ENCODE results near the gene CEPT1.

The CEPT1 gene

DNA sequence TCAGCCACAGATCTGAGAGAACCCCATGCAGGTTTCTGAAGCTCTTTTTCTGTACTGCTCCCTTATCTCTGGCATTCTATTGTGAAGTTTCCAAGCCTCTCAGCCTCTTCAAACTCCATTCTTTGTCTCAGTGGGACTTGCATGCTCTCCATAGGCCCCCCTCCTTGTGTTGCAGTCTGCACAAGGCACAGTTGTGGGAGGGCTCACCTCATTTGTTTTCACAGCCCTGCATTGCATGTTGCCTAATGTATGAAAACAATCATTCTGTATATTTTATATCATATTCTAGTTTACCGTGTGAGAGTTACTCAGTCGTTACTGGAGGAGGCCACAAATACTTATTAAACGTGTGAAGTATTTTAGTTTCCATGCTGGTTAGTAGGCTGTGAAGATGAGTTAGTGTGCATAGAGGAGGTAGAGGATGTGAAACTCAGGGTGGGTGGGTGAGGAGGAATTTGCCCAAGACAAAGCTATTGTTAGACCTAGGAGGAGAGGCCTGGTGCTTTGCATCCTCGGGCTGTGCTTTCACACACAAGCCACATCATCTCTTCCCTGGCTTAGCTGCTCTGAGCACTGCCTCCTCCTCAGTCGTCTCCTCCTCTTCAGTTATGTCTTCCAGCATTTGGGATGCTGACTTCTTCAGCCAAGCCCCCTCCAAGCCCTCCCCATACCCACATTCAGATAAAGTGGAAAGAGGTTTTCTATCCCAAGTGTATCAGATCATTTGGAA, 79.7 kb downstream of the CEPT1 start:
- peaks cover 10% of the 10 kb centered on the region for H3K4me1 ChIP-seq (ENCODE audit: control insufficient read depth, insufficient read depth, low read length)
- H3K9me3 ChIP-seq (ENCODE audit: control insufficient read depth, low read length) = no peaks in the 10 kb centered on the region
- no peak overlapping the region for H3K9ac ChIP-seq (ENCODE audit: low read length)
- no peak overlapping the region for H3K4me3 ChIP-seq (ENCODE audit: low read length)
- no peaks in the 10 kb centered on the region for H3K27me3 ChIP-seq (ENCODE audit: control insufficient read depth, insufficient read depth, low read length)
- H3K36me3 ChIP-seq (ENCODE audit: control insufficient read depth, insufficient read depth, low read length) = no peaks in the 10 kb centered on the region

DNA sequence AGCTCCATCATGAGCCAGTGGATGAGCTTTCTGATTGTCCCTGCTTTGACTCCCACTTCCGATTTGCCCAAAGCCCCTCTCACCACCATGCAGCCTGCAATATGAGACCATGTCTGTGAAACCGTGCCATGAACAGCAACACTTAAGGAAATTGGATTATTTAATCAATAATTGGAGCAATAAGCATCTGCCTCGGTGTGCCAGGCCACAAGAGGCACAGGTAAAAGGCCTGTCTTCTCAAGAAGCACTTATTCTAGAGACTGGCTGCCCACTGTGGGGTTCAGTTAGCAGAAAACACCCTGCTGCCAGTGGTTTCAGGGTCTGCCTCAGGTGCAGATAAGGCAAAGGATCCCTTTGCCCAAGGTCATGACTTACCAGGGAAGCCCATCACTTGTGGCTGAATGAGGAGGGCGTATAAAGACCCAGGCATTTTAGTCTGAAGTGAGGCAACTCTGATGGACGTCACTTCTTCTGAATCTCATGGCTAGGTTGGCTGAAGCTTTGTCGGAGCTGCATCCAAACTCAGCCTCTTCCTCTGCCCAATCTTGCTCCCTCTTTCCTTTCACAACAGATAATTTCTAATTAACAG, 80.4 kb downstream of the CEPT1 start:
- Histone ChIP-seq H3K4me1 (ENCODE audit: control insufficient read depth, insufficient read depth, low read length) (peaks cover 10% of the 10 kb centered on the region), H3K9me3 (ENCODE audit: control insufficient read depth, low read length) (no peaks in the 10 kb centered on the region), H3K36me3 (ENCODE audit: control insufficient read depth, insufficient read depth, low read length) (no peaks in the 10 kb centered on the region), H3K27me3 (ENCODE audit: control insufficient read depth, insufficient read depth, low read length) (no peaks in the 10 kb centered on the region), H3K4me3 (ENCODE audit: low read length) (no peak overlapping the region), H3K9ac (ENCODE audit: low read length) (no peak overlapping the region)

DNA sequence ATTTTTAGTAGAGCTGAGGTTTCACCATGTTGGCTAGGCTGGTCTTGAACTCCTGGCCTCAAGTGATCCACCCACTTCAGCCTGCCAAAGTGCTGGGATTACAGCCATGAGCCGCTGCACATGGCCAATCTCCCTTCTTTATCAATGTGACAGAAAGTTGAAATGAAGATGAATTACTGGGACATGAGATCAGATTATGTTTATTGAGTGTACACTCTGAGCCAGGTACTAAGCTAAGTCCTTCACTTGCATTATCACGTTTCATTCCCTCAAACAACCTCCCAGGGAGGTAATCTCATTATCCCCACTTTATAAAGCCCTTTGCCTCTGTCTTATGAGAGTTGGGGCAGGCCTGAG, 81.2 kb downstream of the CEPT1 start:
- H3K9ac ChIP-seq (ENCODE audit: low read length) = no peak overlapping the region
- no peaks in the 10 kb centered on the region for H3K9me3 ChIP-seq (ENCODE audit: control insufficient read depth, low read length)
- H3K36me3 ChIP-seq (ENCODE audit: control insufficient read depth, insufficient read depth, low read length) = no peaks in the 10 kb centered on the region
- no peaks in the 10 kb centered on the region for H3K27me3 ChIP-seq (ENCODE audit: control insufficient read depth, insufficient read depth, low read length)
- no peak overlapping the region for H3K4me3 ChIP-seq (ENCODE audit: low read length)
- peaks cover 10% of the 10 kb centered on the region for H3K4me1 ChIP-seq (ENCODE audit: control insufficient read depth, insufficient read depth, low read length)

DNA sequence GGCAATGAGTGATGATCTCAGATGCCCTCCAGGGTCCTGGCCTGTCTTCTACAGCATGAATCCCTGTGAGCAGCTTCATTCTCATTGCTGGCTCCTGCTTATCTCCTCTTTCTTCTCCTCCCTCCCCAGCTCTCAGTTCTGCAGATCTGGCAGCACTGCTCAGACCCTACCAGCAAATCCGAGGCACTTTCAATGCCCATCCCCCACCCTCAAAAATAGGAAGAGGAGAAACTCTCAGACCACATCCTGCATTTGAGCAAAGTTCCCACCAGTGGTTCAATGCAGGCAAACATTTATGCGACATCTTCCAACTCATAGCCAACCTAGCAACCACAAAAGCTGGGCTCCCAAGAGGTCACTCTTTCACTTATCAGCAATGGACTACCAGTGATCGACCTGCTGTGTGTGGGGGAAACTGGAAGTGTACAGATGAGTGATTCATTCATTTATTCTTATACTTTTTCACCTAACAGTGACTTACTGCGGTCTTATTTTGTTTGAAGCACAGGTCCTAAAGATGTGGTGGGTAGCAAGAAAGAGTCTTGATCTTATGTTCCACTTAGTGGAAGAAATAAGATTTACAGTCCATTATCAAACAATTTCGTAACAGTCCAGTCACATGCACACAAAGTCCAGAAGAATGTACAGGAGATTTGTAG, 81.7 kb downstream of the CEPT1 start:
- no peaks in the 10 kb centered on the region for H3K27me3 ChIP-seq (ENCODE audit: control insufficient read depth, insufficient read depth, low read length)

DNA sequence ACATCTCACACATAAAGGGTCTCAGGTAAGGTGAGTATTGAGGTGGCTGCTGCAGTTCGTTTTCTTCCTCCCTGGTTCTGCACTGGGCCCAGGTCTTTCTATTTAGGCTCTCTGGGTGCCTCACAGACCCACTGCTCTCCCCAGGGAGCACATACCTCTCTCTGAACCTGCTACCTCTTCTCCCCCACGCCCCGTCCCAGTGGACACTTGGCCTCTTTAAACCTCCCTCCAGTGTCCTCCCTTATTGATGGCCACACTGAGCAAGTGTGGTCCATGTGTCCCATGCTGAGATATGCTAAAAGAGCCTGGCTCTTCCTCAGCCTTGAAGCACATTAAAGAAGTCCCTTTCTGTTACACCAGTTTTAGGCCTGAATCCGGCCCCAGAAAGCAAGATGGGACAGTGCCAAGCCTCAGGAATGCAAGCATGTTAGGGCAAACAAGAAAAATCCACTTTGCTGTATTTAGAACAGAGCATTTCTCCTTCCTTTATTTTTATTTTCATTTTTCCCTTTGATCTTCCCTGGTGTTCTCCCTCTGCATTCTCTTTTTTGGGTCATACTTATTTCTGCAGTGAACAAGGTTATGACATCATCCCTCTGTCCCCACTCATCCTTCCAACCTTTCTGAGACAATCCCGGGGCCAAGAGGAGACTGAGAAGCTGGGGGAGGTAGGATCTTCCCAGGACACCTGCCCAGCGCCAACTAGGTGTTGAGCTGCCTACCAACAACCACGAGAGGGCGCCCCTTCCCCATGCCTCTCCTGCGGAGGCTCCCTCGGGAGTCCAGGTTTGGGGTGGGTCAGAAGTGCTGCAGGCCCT, 82.5 kb downstream of the CEPT1 start:
- Histone ChIP-seq H3K36me3 (ENCODE audit: control insufficient read depth, insufficient read depth, low read length) (no peaks in the 10 kb centered on the region), H3K9ac (ENCODE audit: low read length) (no peak overlapping the region), H3K27me3 (ENCODE audit: control insufficient read depth, insufficient read depth, low read length) (no peaks in the 10 kb centered on the region), H3K9me3 (ENCODE audit: control insufficient read depth, low read length) (no peaks in the 10 kb centered on the region), H3K4me1 (ENCODE audit: control insufficient read depth, insufficient read depth, low read length) (peaks cover 13% of the 10 kb centered on the region), H3K4me3 (ENCODE audit: low read length) (no peak overlapping the region)

More for the DNA sequence above, 81.7 kb downstream of the CEPT1 start:
- H3K4me1 ChIP-seq (ENCODE audit: control insufficient read depth, insufficient read depth, low read length) = peaks cover 10% of the 10 kb centered on the region
- H3K36me3 ChIP-seq (ENCODE audit: control insufficient read depth, insufficient read depth, low read length) = no peaks in the 10 kb centered on the region
- H3K4me3 ChIP-seq (ENCODE audit: low read length) = no peak overlapping the region
- H3K9ac ChIP-seq (ENCODE audit: low read length) = no peak overlapping the region
- no peaks in the 10 kb centered on the region for H3K9me3 ChIP-seq (ENCODE audit: control insufficient read depth, low read length)

DNA sequence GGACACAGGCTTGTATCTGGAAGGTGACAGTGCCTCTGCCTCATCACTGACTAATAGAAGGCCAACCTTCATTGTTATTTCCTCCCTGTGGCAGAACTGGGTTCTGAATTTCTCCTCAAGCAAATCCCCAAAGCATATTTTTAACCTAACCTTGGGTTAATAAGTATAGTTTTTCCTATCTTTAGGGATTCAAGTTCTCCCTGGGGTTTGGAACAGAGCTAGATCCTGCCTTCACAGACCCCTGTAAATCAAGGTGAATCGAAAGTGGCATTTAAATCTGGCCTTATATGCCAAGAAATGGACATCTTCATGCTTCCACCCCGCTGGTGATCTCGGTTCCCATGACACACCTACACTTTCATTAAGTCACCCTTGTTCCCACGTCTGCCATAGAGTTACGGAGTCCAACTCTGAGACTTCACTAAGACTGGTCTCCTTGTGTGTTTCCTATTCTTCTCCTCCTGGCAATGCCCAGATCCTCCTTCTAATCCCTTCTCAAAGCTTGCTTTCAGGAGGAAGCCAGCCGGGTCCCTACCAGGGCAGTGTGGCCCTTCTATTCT, 83.2 kb downstream of the CEPT1 start:
- Histone ChIP-seq H3K9me3 (ENCODE audit: control insufficient read depth, low read length) (no peaks in the 10 kb centered on the region), H3K36me3 (ENCODE audit: control insufficient read depth, insufficient read depth, low read length) (no peaks in the 10 kb centered on the region), H3K4me3 (ENCODE audit: low read length) (no peak overlapping the region), H3K9ac (ENCODE audit: low read length) (no peak overlapping the region), H3K4me1 (ENCODE audit: control insufficient read depth, insufficient read depth, low read length) (peaks cover 20% of the 10 kb centered on the region), H3K27me3 (ENCODE audit: control insufficient read depth, insufficient read depth, low read length) (no peaks in the 10 kb centered on the region)

DNA sequence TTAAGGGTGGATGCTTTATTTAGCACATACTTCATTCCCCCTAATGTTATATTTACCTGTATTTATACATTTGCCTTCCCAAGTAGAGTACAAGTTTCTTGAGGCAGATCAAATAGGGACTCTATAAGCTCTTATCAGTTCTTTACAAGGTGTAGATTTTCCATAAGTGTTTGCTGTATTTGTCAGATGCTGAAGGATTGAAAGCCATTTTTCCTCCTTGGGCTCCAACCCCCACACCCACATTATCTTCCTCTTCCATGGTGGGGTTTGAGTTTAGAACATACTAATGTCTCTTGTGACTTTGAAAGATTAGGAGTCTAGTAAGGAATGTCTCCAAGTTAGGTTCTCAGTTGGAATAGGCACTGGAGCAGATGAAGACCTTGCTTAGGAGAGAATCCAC, 85.1 kb downstream of the CEPT1 start:
- H3K36me3 ChIP-seq (ENCODE audit: control insufficient read depth, insufficient read depth, low read length) = no peaks in the 10 kb centered on the region
- H3K4me3 ChIP-seq (ENCODE audit: low read length) = no peak overlapping the region
- peaks cover 29% of the 10 kb centered on the region for H3K4me1 ChIP-seq (ENCODE audit: control insufficient read depth, insufficient read depth, low read length)

DNA sequence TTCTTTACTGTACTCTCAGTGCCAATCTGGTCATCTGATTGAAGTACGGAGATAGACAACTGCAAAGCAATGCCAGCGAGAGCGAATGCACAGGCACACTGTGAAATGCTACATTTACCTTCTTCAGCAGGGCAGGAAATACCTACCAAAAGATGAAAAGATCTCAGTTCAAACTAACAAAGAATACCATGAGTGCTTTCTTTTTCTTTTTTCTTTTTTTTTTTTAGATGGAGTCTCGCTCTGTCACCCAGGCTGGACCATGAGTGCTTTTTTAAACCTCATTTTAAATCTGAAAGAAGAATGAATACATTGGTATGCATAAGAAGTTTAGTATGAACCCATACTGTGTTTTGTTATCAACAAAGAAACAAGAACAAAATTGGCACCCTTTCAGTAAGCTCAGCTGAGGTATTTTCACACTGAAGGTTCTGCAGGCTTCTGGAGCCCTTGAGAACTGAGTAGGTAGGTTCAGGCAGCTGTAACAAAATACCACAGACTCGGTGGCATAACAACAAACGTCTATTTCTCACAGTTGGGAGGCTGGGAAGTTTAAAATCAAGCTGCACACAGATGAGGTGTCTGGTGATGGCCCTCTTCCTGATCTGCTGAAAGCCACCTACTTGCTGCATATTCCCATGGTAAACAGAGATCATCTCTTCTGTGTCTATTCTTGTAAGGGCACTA, 85.8 kb downstream of the CEPT1 start:
- Histone ChIP-seq H3K36me3 (ENCODE audit: control insufficient read depth, insufficient read depth, low read length) (no peaks in the 10 kb centered on the region), H3K4me3 (ENCODE audit: low read length) (no peak overlapping the region), H3K27me3 (ENCODE audit: control insufficient read depth, insufficient read depth, low read length) (no peaks in the 10 kb centered on the region), H3K4me1 (ENCODE audit: control insufficient read depth, insufficient read depth, low read length) (peaks cover 29% of the 10 kb centered on the region), H3K9ac (ENCODE audit: low read length) (no peak overlapping the region), H3K9me3 (ENCODE audit: control insufficient read depth, low read length) (no peaks in the 10 kb centered on the region)

More for the DNA sequence above, 85.1 kb downstream of the CEPT1 start:
- Histone ChIP-seq H3K27me3 (ENCODE audit: control insufficient read depth, insufficient read depth, low read length) (no peaks in the 10 kb centered on the region), H3K9me3 (ENCODE audit: control insufficient read depth, low read length) (no peaks in the 10 kb centered on the region), H3K9ac (ENCODE audit: low read length) (no peak overlapping the region)

DNA sequence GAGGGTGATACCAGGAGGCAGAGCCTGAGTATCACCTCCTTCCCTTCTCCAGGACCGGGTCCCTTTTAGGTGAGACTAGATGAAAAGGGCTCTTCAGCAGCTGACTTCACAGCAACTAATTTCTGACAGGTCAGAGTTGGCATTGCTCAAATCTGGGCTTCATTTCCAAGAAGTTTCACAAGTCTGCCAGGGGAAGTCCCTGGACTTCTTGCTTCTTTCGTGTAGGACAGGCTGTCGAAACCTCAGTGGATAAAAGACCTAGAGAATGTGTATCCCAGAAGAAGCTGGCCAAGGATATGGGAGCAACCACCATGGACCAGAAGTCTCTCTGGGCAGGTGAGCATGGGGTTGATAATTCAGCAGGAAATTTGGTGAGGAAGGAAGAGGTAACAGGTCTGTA, 87.4 kb downstream of the CEPT1 start, which contains the start of gene CHI3L2:
Gene CHI3L2, plus strand, starts transcription at position 280 of the 400 bp plus-strand sequence. Its CDS starts 17 bp downstream, at position 297.
- H3K4me3 ChIP-seq (ENCODE audit: low read length) = no peak within 1 kb of the TSS

DNA sequence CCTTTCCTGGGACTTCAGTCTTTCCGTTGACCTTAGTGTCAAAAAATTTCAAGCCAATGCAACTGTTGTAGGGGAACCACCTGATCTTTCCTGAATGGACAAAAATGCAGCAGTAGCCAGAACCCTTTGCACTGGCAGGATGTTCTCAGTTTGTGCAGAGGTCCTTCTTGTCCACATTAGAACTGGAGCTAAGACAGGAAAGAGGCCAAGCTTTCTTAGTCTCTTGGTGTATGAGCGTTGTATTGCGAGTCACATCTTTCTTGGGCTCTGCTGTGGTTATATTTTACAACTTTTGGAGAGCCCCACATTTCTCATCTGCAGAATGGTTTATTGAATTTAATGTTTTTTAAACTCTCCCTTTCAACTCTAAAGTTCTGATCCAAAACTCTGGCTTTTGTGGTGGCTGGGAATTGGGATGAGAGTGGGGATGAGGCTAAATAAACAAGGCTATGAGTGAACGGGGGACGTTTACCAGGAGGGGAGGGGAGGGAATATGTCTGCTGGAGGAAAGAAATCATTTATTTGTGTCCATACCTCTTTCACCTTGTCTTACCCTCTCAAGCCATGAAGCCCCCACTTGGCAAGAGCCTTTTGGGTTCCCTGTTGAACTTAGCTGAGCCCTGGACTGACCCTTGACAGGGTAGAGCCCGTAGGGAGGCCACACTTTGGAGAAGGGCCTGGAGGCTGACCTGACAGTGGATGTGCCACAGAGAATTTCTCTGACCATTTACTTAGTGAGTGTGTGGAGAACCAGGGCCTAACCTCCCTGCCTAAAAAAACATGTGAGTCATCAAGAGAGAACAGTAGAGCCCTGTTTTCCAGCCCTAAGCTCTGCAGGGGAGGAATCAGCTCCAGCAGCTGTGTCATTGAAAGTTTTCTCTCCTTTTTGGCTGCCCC, 88.1 kb downstream of the CEPT1 start:
- no peaks in the 10 kb centered on the region for H3K9me3 ChIP-seq (ENCODE audit: control insufficient read depth, low read length)
- peaks cover 19% of the 10 kb centered on the region for H3K4me1 ChIP-seq (ENCODE audit: control insufficient read depth, insufficient read depth, low read length)
- no peaks in the 10 kb centered on the region for H3K27me3 ChIP-seq (ENCODE audit: control insufficient read depth, insufficient read depth, low read length)
- H3K36me3 ChIP-seq (ENCODE audit: control insufficient read depth, insufficient read depth, low read length) = no peaks in the 10 kb centered on the region
- no peak overlapping the region for H3K4me3 ChIP-seq (ENCODE audit: low read length)
- no peak overlapping the region for H3K9ac ChIP-seq (ENCODE audit: low read length)

More for the DNA sequence above, 87.4 kb downstream of the CEPT1 start, which contains the start of gene CHI3L2:
- Histone ChIP-seq H3K36me3 (ENCODE audit: control insufficient read depth, insufficient read depth, low read length) (no peaks in the 10 kb centered on the region), H3K9me3 (ENCODE audit: control insufficient read depth, low read length) (no peaks in the 10 kb centered on the region), H3K9ac (ENCODE audit: low read length) (no peak within 1 kb of the TSS), H3K27me3 (ENCODE audit: control insufficient read depth, insufficient read depth, low read length) (no peaks in the 10 kb centered on the region), H3K4me1 (ENCODE audit: control insufficient read depth, insufficient read depth, low read length) (peaks cover 26% of the 10 kb centered on the region)
